ENCODE measurements around the gene TGM5. TPM values are rescaled to one million over a fixed set of nuclear protein-coding genes. Genes with fewer than 3 reads are reported as not detected.
"Not testable (repeated sequence)": the region's sequence is repeated elsewhere in the genome, so short reads cannot be mapped to it uniquely, and the experiment has no call there.

Gene TGM5
- total RNA-seq (2014; rRNA removed; shearing (Covaris generic)) = not detected in 2 replicates

- no peak for DNase-seq (ENCODE audit: low spot score)
Measured at GRCh38 chr15:43266834-43267233, at the start of gene TGM5. Gene TGM5 (minus strand): TSS chr15:43266928. CDS start chr15:43266849, 79 bp downstream.

- DNase-seq (ENCODE audit: low spot score) = no peak
Measured at GRCh38 chr15:43314171-43314570, 47.4 kb upstream of the TGM5 start.

GRCh38 chr15:43312378-43312777 is 45.6 kb upstream of the TGM5 start:
- DNase-seq (ENCODE audit: low spot score) = no peak

- no peak for DNase-seq (ENCODE audit: low spot score)
Measured at GRCh38 chr15:43302205-43302817, 35.6 kb upstream of the TGM5 start, which contains the start of gene TGM7. Gene TGM7 (minus strand): TSS chr15:43302255.

- no peak for DNase-seq (ENCODE audit: low spot score)
Measured at GRCh38 chr15:43299884-43300283, 33.2 kb upstream of the TGM5 start.

GRCh38 chr15:43299411-43299810 is 32.7 kb upstream of the TGM5 start:
- no peak for DNase-seq (ENCODE audit: low spot score)

GRCh38 chr15:43294091-43294706 is 27.5 kb upstream of the TGM5 start:
- no peak for DNase-seq (ENCODE audit: low spot score)

- DNase-seq (ENCODE audit: low spot score) = no peak
Measured at GRCh38 chr15:43293432-43293831, 26.7 kb upstream of the TGM5 start.

GRCh38 chr15:43292375-43293078 is 25.8 kb upstream of the TGM5 start:
- DNase-seq (ENCODE audit: low spot score) = no peak

GRCh38 chr15:43289656-43290055 is 22.9 kb upstream of the TGM5 start:
- DNase-seq (ENCODE audit: low spot score) = not testable (repeated sequence)

GRCh38 chr15:43287254-43287653 is 20.5 kb upstream of the TGM5 start:
- no peak for DNase-seq (ENCODE audit: low spot score)

- DNase-seq (ENCODE audit: low spot score) = no peak
Measured at GRCh38 chr15:43286074-43286473, 19.3 kb upstream of the TGM5 start.

GRCh38 chr15:43285609-43286037 is 18.9 kb upstream of the TGM5 start:
- peak; percentile 36 for DNase-seq (ENCODE audit: low spot score)

GRCh38 chr15:43283526-43283925 is 16.8 kb upstream of the TGM5 start:
- DNase-seq (ENCODE audit: low spot score) = no peak

- DNase-seq (ENCODE audit: low spot score) = no peak
Measured at GRCh38 chr15:43281926-43282602, 15.3 kb upstream of the TGM5 start.

- no peak for DNase-seq (ENCODE audit: low spot score)
Measured at GRCh38 chr15:43280996-43281395, 14.3 kb upstream of the TGM5 start.

GRCh38 chr15:43279496-43279895 is 12.8 kb upstream of the TGM5 start:
- DNase-seq (ENCODE audit: low spot score) = no peak

GRCh38 chr15:43278869-43279268 is 12.1 kb upstream of the TGM5 start:
- DNase-seq (ENCODE audit: low spot score) = no peak

- DNase-seq (ENCODE audit: low spot score) = no peak
Measured at GRCh38 chr15:43277901-43278300, 11.2 kb upstream of the TGM5 start.

- DNase-seq (ENCODE audit: low spot score) = no peak
Measured at GRCh38 chr15:43277231-43277823, 10.6 kb upstream of the TGM5 start.

GRCh38 chr15:43276563-43277200 is 10.0 kb upstream of the TGM5 start:
- DNase-seq (ENCODE audit: low spot score) = no peak

All from H4 (cell line).